HG02642 (cell line): ENCODE measurements around the gene SH2D7.
A peak's percentile ranks its signal among the peaks of the same experiment; 100 is the strongest.

Experiments used
- ATAC-seq: cut with Tn5 transposase; IDR thresholded peaks from one replicate; pipeline ENCODE4 v1.9.1; 2021; ENCODE audit warnings: mild to moderate bottlenecking; ENCODE audit not compliant: unreplicated experiment, poor library complexity

SH2D7 gene

GRCh38 chr15:78092261-78093041 is at the start of gene SH2D7:
Gene SH2D7, plus strand, starts transcription at chr15:78092561. Its CDS starts 24 bp downstream, at chr15:78092585.
- no peak for ATAC-seq

GRCh38 chr15:78044407-78045155 is 47.8 kb upstream of the SH2D7 start:
- ATAC-seq: no peak

DNA sequence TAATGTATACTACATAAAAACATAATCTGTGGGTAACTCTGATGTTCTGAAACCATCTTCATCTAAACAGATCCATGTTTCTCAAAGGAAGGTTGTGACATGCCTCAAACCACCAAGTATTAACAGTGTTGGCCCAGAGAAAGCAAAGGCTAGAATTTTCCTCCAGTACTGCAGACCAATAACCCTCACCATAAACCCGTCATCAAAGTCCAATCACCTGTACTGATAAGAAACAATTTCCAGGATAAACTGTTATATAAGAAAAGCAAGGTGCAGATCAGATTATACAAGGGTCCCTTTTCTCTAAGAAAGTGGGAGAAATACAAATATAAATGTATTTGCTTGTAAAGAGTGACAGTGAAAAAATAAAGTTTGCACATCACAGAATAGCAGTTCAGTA is 47.2 kb upstream of the SH2D7 start:
- no peak for ATAC-seq

DNA sequence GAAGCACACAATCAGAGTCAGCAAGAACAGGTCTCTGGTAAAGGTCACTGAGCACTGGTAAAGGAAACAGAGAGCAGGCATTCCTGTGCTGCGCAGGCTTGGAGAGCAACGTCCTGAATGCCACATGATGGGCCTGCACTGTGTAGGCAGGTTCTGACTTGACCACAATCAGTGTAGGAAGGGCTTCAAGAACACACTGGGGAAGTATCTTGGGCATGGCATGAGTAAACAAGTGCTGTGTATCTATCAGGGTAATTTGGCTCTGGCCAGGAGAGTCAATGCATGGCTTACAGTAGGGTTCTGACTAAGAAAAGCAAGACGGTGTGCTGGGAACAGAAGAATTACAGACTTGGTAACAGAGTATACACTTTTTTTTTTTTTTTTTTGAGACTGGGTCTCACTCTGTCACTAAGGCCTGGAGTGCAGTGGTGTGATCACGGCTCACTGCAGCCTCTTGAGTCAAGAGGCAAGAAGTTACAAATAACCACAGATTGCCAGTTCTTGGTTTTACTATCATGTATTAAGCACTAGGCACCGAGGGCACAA is 45.5 kb upstream of the SH2D7 start:
- no peak for ATAC-seq

GRCh38 chr15:78047761-78048627 is 44.4 kb upstream of the SH2D7 start:
- ATAC-seq: no peak

GRCh38 chr15:78048628-78048920 is 43.8 kb upstream of the SH2D7 start:
- no peak for ATAC-seq

DNA sequence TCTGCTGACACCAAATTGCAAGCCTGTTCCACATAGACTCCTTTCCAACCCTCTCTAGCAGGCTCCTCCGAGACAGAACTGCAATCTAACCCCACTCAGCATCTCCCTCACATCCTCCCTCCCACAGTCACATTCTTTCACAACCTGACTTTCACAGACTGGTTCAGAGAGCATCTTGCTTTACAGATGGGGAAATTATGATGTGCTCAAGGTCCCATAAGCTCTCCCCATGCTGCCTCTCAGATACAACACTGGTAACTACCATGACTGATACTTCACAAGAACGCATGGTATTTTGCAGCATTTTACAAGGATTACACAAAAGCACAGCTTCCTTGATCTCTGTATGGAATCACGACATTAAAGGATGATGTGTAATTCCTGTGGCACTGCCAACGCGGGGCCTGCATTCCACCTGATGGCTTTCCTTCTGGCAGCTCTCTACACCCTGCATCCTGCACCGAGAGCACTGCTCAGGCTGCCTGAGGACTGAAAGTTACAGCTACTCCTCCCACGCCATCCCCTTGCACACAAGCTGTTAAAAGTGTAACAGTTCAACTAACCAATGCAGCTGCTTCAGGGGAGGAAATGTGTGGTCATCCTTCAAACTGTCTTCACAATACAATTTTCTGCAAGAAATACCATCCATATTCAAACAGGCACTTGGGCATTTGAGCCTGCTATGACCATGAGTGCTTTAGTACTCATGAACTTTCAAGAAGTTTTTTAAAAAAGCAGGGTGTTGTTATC is 42.5 kb upstream of the SH2D7 start:
- ATAC-seq: peak; percentile 75

DNA sequence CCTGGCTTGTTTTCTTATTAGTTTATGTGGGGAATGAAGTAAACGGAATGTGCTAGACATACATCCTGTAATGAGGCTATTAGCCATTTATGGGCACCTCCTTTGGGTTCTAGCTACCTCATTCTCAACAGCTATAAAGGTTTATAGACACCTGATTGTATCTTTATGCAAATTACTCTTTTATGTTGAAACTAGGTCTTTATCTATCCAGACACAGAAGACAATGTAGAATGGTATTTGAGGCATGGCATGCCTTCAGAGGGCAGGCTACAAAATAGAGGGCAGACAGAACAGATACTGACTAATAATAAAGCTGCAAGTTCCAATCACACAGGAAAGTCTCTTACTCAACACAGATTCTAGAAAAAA is 41.9 kb upstream of the SH2D7 start:
- ATAC-seq: no peak

DNA sequence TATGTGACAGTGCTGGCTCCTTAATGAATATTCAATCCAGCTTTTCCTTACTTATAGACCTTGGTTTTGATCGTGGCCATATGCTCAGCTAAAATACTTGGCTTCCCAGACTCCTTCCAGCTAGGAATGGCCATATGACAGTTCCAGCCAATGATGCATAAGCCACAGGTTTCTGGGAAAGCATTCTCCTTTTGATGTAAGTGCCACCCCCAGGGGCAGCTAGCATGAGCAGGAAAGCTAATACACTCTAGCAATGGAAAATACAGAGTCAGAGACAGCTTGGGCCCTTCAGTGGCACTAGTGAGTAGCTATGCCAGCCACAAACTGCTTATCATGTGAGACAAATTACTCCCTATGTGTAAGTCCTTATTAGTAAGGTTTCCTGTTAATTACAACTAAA is 41.5 kb upstream of the SH2D7 start:
- ATAC-seq: no peak

- no peak for ATAC-seq
These were observed 40.8 kb upstream of the SH2D7 start for GRCh38 chr15:78051596-78051995.

GRCh38 chr15:78052001-78052401 is 40.4 kb upstream of the SH2D7 start:
- ATAC-seq: no peak

DNA sequence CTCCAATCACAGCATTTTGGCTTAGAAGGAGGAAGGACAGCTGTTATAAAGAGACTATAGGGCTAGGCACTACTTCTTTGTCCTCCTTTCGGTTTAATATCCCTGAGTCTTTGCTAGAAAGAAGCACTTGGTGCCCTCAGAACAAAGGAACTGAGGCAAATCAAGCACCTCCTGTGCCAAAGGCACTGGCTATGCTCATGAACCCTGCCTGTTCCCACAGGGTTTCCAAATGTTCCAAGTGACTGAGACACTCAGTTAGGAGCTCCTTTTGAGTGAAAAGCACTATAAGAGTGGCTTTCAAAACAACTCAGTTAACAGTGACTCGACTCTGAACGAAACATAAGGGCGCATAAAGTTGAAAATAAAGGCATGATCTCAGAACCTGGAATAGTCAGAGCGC is 39.8 kb upstream of the SH2D7 start:
- no peak for ATAC-seq

GRCh38 chr15:78054518-78054917 is 37.8 kb upstream of the SH2D7 start:
- ATAC-seq: no peak

- no peak for ATAC-seq
These were observed 37.4 kb upstream of the SH2D7 start for GRCh38 chr15:78054966-78055365.

DNA sequence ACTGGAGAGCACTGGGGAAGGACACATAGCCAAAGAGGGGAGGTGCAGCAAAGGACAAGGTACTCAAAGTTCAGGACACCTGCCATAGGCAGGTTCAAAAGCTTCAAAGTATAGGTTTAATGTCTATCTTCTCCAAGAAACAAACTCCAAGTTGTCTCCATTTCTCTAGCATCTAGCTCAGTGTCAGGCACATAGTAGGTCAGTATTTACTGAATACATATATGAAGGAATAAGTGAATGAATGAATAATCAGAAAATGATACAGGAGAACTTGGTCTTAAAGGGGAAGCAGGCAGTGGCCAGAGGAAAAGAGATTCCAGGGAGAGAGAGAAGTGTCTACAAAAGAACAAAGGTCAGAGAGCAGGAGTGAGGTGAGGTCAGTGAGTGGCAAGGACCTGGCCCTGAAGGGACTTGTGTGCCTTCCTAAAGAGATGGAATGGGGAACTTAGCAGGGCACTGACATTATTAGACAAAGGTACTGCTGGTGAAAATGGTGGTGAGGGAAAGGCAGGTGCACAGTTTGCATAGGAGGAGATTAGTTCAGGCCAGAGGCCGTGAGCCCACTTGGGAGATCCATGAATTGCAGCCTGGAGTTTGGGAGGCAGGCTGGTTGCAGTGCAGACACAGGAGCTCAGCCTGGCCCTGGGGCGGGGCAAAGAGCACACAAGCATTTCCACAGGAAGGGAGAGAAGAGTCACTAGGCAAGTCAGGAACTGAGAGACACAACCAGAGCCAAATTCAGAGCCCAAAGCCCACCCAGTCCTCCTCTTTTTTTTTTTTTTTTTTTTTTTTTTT is 36.2 kb upstream of the SH2D7 start:
- no peak for ATAC-seq

DNA sequence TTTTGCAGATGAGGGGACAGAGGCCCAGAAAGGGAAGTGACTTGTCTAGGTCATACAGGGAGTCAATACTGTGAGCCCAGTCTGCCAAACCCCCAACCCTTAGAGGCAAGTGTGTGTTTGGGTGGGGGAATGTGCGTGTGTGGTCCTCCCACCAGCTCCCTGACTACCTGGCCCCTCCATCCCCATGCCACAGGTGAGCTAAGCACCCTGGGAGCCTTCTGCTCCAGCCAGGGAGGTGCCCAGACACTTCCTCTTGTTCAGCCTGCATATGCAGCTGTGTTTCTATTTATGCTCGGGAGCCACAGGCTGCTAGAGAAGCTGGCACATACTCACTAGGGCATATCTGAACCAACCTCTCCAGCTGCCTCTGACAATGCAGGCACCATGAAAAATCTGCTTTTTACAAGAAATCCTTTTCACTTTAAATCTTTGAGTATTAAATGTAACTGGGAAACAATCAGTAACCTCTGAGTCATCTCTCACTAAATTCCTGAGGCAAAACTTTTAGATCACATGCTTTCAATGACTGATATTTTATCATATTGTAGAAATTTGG is 35.6 kb upstream of the SH2D7 start:
- ATAC-seq: no peak

- ATAC-seq: no peak
These were observed 34.6 kb upstream of the SH2D7 start for GRCh38 chr15:78057803-78058202.

- no peak for ATAC-seq
These were observed 33.9 kb upstream of the SH2D7 start for GRCh38 chr15:78058401-78058935.
